SK-N-SH treated with all-trans-retinoic acid at 6 μM for 48 hours (cell line): ENCODE results near the gene SHOC1.

ENCODE experiments used
- CSDC2 ChIP-seq: fragments of 250-450 bp; sonication (Bioruptor Pico); IDR thresholded peaks from 2 replicates; pipeline ENCODE4 v1.5.0; 2020; ENCODE audit warnings: mild to moderate bottlenecking, moderate library complexity
- ESRRG ChIP-seq: fragments of 250-450 bp; sonication (Bioruptor Pico); IDR thresholded peaks from 2 replicates; pipeline ENCODE4 v1.6.1; 2021; ENCODE audit warnings: mild to moderate bottlenecking
- ISL1 ChIP-seq: fragments of 250-450 bp; sonication (Bioruptor Pico); IDR thresholded peaks from 2 replicates; pipeline ENCODE4 v2.1.2; 2022; ENCODE audit warnings: mild to moderate bottlenecking, moderate library complexity
- PPARA ChIP-seq: fragments of 250-450 bp; sonication (Bioruptor Pico); IDR thresholded peaks from 2 replicates; pipeline ENCODE4 v1.5.0; 2020; ENCODE audit warnings: mild to moderate bottlenecking, borderline replicate concordance
- RARB ChIP-seq: fragments of 250-450 bp; sonication (Bioruptor Pico); IDR thresholded peaks from 2 replicates; pipeline ENCODE4 v1.8.0; 2021; ENCODE audit warnings: mild to moderate bottlenecking, moderate library complexity
- ZC3H10 ChIP-seq: fragments of 250-450 bp; sonication (Bioruptor Pico); IDR thresholded peaks from 2 replicates; pipeline ENCODE4 v1.5.1; 2021; ENCODE audit warnings: mild to moderate bottlenecking, moderate library complexity
- ZFP3 ChIP-seq: fragments of 250-450 bp; sonication (Bioruptor Pico); IDR thresholded peaks from 2 replicates; pipeline ENCODE4 v1.5.0; 2020; ENCODE audit warnings: mild to moderate bottlenecking, moderate library complexity
- ZNF70 ChIP-seq: fragments of 450-650 bp; formaldehyde crosslinking; IDR thresholded peaks from 2 replicates; pipeline ENCODE4 v1.5.0; 2020; ENCODE audit warnings: mild to moderate bottlenecking, moderate library complexity
- TF ChIP-seq, protein P1 (sequence below): fragments of 250-450 bp; sonication (Bioruptor Pico); IDR thresholded peaks from 2 replicates; pipeline ENCODE4 v1.5.1; 2021; ENCODE audit warnings: mild to moderate bottlenecking, moderate library complexity
- TF ChIP-seq, protein P2 (sequence below): fragments of 250-450 bp; sonication (Bioruptor Pico); IDR thresholded peaks from 2 replicates; pipeline ENCODE4 v1.5.1; 2020; ENCODE audit warnings: low read depth, mild to moderate bottlenecking, moderate library complexity
- TF ChIP-seq, protein P3 (sequence below): fragments of 250-450 bp; sonication (Bioruptor Pico); IDR thresholded peaks from 2 replicates; pipeline ENCODE4 v1.8.0; 2021; ENCODE audit warnings: low read depth, mild to moderate bottlenecking, moderate library complexity, borderline replicate concordance

DNA sequence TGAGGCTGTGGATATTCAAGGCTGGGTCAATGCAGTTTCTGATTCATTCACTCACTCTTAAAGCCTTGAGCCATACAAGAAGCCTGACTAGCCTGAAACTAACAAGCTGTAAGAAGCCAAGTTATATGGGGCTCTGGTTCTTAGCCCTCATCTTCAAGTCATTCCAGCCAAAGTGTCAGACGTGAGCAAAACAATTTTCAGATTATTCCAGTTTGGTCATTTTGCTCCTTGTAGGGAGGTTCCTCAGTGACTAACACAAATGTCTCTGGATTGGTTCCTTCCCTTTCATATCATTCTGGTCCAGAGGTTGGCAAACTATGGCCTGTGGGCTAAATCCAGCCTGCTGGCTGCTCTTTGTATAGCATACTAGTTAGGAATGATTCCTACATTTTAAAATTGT lies 12.5 kb upstream of the SHOC1 start:
- TF ChIP-seq, protein P1, sequence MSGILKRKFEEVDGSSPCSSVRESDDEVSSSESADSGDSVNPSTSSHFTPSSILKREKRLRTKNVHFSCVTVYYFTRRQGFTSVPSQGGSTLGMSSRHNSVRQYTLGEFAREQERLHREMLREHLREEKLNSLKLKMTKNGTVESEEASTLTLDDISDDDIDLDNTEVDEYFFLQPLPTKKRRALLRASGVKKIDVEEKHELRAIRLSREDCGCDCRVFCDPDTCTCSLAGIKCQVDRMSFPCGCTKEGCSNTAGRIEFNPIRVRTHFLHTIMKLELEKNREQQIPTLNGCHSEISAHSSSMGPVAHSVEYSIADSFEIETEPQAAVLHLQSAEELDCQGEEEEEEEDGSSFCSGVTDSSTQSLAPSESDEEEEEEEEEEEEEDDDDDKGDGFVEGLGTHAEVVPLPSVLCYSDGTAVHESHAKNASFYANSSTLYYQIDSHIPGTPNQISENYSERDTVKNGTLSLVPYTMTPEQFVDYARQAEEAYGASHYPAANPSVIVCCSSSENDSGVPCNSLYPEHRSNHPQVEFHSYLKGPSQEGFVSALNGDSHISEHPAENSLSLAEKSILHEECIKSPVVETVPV (CRISPR knock-in tag) = no peak
- TF ChIP-seq ZC3H10 (CRISPR knock-in tag) (no peak), ZFP3 (CRISPR knock-in tag) (no peak), ZNF70 (CRISPR knock-in tag) (no peak), PPARA (CRISPR knock-in tag) (no peak), CSDC2 (CRISPR knock-in tag) (no peak), ISL1 (CRISPR knock-in tag) (no peak), RARB (CRISPR knock-in tag) (no peak), ESRRG (CRISPR knock-in tag) (no peak)
- TF ChIP-seq, protein P2, sequence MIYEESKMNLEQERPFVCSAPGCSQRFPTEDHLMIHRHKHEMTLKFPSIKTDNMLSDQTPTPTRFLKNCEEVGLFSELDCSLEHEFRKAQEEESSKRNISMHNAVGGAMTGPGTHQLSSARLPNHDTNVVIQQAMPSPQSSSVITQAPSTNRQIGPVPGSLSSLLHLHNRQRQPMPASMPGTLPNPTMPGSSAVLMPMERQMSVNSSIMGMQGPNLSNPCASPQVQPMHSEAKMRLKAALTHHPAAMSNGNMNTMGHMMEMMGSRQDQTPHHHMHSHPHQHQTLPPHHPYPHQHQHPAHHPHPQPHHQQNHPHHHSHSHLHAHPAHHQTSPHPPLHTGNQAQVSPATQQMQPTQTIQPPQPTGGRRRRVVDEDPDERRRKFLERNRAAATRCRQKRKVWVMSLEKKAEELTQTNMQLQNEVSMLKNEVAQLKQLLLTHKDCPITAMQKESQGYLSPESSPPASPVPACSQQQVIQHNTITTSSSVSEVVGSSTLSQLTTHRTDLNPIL (CRISPR knock-in tag) = no peak
- TF ChIP-seq, protein P3, sequence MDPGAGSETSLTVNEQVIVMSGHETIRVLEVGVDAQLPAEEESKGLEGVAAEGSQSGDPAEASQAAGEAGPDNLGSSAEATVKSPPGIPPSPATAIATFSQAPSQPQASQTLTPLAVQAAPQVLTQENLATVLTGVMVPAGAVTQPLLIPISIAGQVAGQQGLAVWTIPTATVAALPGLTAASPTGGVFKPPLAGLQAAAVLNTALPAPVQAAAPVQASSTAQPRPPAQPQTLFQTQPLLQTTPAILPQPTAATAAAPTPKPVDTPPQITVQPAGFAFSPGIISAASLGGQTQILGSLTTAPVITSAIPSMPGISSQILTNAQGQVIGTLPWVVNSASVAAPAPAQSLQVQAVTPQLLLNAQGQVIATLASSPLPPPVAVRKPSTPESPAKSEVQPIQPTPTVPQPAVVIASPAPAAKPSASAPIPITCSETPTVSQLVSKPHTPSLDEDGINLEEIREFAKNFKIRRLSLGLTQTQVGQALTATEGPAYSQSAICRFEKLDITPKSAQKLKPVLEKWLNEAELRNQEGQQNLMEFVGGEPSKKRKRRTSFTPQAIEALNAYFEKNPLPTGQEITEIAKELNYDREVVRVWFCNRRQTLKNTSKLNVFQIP (CRISPR knock-in tag) = no peak
